Common myeloid progenitor, CD34-positive (primary cell): ENCODE measurements around the gene RARG.
A peak's percentile ranks its signal among the peaks of the same experiment; 100 is the strongest.
"Not testable (repeated sequence)": the region's sequence is repeated elsewhere in the genome, so short reads cannot be mapped to it uniquely, and the experiment has no call there.

Experiments used
- CTCF ChIA-PET: fragments of 350-600 bp; sonication (Branson Sonifier 250); formaldehyde crosslinking; loops from one replicate; lab custom pipeline; 2021; ENCODE audit warnings: antibody characterized with exemption; lab: Charles Lee
- POLR2A ChIA-PET: fragments of 350-600 bp; sonication (Branson Sonifier 250); formaldehyde crosslinking; loops from one replicate; lab custom pipeline; 2021; ENCODE audit warnings: antibody characterized with exemption; lab: Charles Lee
- DNase-seq, 3 donors: peaks; one replicate each; pipeline versions ENCODE4 v3.0.0 to v3.0.0-alpha.2; 2013
- H3K27ac ChIP-seq, 2 experiments: 1 replicate in 1 of 2; 2 replicates in 1 of 2; pipeline ENCODE4 v1.7.0; 2013; ENCODE audit warnings: inconsistent platforms in 2 of 2, low read length in 2 of 2, mild to moderate bottlenecking in 2 of 2, low read depth in 1 of 2, moderate library complexity in 1 of 2; ENCODE audit not compliant: severe bottlenecking in 2 of 2, insufficient read depth in 1 of 2, poor library complexity in 1 of 2
- H3K27me3 ChIP-seq, 5 experiments: replicated peaks in 2 of 5; 1 replicate in 3 of 5; 2 replicates in 2 of 5; pipeline versions ENCODE4 v1.6.1 to v1.7.0; 2013; ENCODE audit warnings: low read length in 4 of 5, mild to moderate bottlenecking in 2 of 5, moderate library complexity in 2 of 5, inconsistent platforms in 1 of 5; ENCODE audit not compliant: insufficient read depth in 5 of 5, control insufficient read depth in 4 of 5
- H3K36me3 ChIP-seq, 4 experiments: 1 replicate in 2 of 4; 2 replicates in 2 of 4; pipeline versions ENCODE4 v1.6.1 to v1.7.0; 2013; ENCODE audit warnings: low read length in 3 of 4, control low read depth in 1 of 4, mild to moderate bottlenecking in 1 of 4; ENCODE audit not compliant: control insufficient read depth in 4 of 4, insufficient read depth in 4 of 4
- H3K4me1 ChIP-seq, 4 experiments: 1 replicate in 3 of 4; 2 replicates in 1 of 4; pipeline versions ENCODE4 v1.6.1 to v1.7.1; 2013; ENCODE audit warnings: low read length in 3 of 4, mild to moderate bottlenecking in 3 of 4, control low read depth in 1 of 4, inconsistent platforms in 1 of 4, moderate library complexity in 1 of 4; ENCODE audit not compliant: control insufficient read depth in 4 of 4, insufficient read depth in 4 of 4; ENCODE audit errors: control extremely low read depth in 1 of 4
- H3K4me3 ChIP-seq, 7 experiments: 1 replicate in 4 of 7; 2 replicates in 3 of 7; pipeline versions ENCODE4 v1.5.1 to v1.7.0; 2013; ENCODE audit warnings: mild to moderate bottlenecking in 7 of 7, low read length in 6 of 7, moderate library complexity in 6 of 7, inconsistent platforms in 2 of 7, low read depth in 2 of 7, control low read depth in 1 of 7; ENCODE audit not compliant: insufficient read depth in 4 of 7, control insufficient read depth in 1 of 7; ENCODE audit errors: extremely low read depth in 1 of 7
- H3K9me3 ChIP-seq, 5 experiments: 1 replicate in 4 of 5; 2 replicates in 1 of 5; pipeline versions ENCODE4 v1.6.1 to v1.7.1; 2013; ENCODE audit warnings: low read length in 4 of 5, mild to moderate bottlenecking in 2 of 5, inconsistent platforms in 1 of 5, low read depth in 1 of 5, moderate library complexity in 1 of 5; ENCODE audit not compliant: control insufficient read depth in 4 of 5, insufficient read depth in 2 of 5; ENCODE audit errors: control extremely low read depth in 1 of 5
- WGBS: methylation state at CpG from one replicate; pipeline ENCODE4 v1.1.5; 2013; ENCODE audit not compliant: insufficient coverage; 5-methylcytosine and 5-hydroxymethylcytosine counted together

The RARG gene

GRCh38 chr12:53181935-53182334 lies 50.1 kb downstream of the RARG start:
- peak overlapping the region in 3 of 7 experiments; percentile 53 to 87 (median 85) for H3K4me3 ChIP-seq
- no peak overlapping the region for H3K27ac ChIP-seq
- WGBS, result 93% methylated on average over 2 of the region's 2 CpGs
- ChIA-PET POLR2A (interaction anchor here (0.9 kb wide), 1 partner anchor 13 kb away, joined by 6 read pairs; no protein-coding TSS in a partner anchor), CTCF (interaction anchor here (1.0 to 4.5 kb wide), 14 partner anchors 8 to 134 kb away, joined by 3 to 30 read pairs (median 6); partner anchors contain the start of genes ESPL1 and ITGB7)
- H3K9me3 ChIP-seq, result no peaks in the 10 kb centered on the region
- H3K4me1 ChIP-seq, result peaks cover 23 to 38% (median 32%) of the 10 kb centered on the region in 4 experiments
- H3K36me3 ChIP-seq, result peaks cover 18 to 51% (median 36%) of the 10 kb centered on the region in 4 experiments
- DNase-seq, result no peak
- H3K27me3 ChIP-seq, result no peaks in the 10 kb centered on the region

- no peak for DNase-seq
- ChIA-PET POLR2A (interaction anchor here (0.9 kb wide), 1 partner anchor 14 kb away, joined by 6 read pairs; no protein-coding TSS in a partner anchor), CTCF (interaction anchor here (0.9 to 4.5 kb wide), 17 partner anchors 9 to 143 kb away, joined by 3 to 30 read pairs (median 5); partner anchors contain the start of genes ESPL1 and ITGB7)
- Histone ChIP-seq H3K36me3 (peaks cover 14 to 42% (median 29%) of the 10 kb centered on the region in 4 experiments), H3K27me3 (no peaks in the 10 kb centered on the region), H3K27ac (peak overlapping the region; percentile 74 to 90), H3K4me1 (peaks cover 23 to 38% (median 32%) of the 10 kb centered on the region in 4 experiments), H3K4me3 (peak overlapping the region; percentile 51 to 87 (median 76)), H3K9me3 (no peaks in the 10 kb centered on the region)
- 5% methylated on average over 25 of the region's 57 CpGs for WGBS
These were observed 50.9 kb downstream of the RARG start for GRCh38 chr12:53180931-53181645.

GRCh38 chr12:53180220-53180930 lies 51.6 kb downstream of the RARG start, which contains the start of the genes CSAD and ZNF740:
Gene CSAD, minus strand, starts transcription at chr12:53180925. Its CDS starts 7,455 bp downstream, at chr12:53173470.
Gene ZNF740, plus strand, starts transcription at chr12:53180722. Its CDS starts 1,262 bp downstream, at chr12:53181984.
- Histone ChIP-seq H3K27ac (peak within 1 kb of the TSS; percentile 74 to 90), H3K9me3 (no peaks in the 10 kb centered on the region), H3K4me1 (peaks cover 23 to 38% (median 32%) of the 10 kb centered on the region in 4 experiments), H3K4me3 (peak within 1 kb of the TSS; percentile 51 to 87 (median 76)), H3K27me3 (no peaks in the 10 kb centered on the region), H3K36me3 (peaks cover 8 to 35% (median 24%) of the 10 kb centered on the region in 4 experiments)
- ChIA-PET CTCF (interaction anchor here (0.6 to 4.5 kb wide), 16 partner anchors 9 to 142 kb away, joined by 3 to 30 read pairs (median 4); partner anchors contain the start of gene ESPL1), POLR2A (interaction anchor here (0.5 to 0.7 kb wide), 4 partner anchors 81 to 1348 kb away, joined by 3 to 4 read pairs (median 4); no protein-coding TSS in a partner anchor)
- DNase-seq, result peak; percentile 97 to 98 (median 98)
- 0% methylated on average over 33 of the region's 70 CpGs for WGBS

GRCh38 chr12:53179687-53180219 lies 52.3 kb downstream of the RARG start:
- no peaks in the 10 kb centered on the region for H3K9me3 ChIP-seq
- no peak for DNase-seq
- H3K4me3 ChIP-seq, result peak overlapping the region; percentile 51 to 87 (median 76)
- CTCF ChIA-PET, result interaction anchor here (0.6 to 4.5 kb wide), 9 partner anchors 8 to 142 kb away, joined by 3 to 26 read pairs (median 4); no protein-coding TSS in a partner anchor
- peaks cover 7 to 29% (median 18%) of the 10 kb centered on the region in 4 experiments for H3K36me3 ChIP-seq
- WGBS, result 24% methylated on average over 12 of the region's 12 CpGs
- peaks cover 23 to 43% (median 33%) of the 10 kb centered on the region in 4 experiments for H3K4me1 ChIP-seq
- peak overlapping the region; percentile 74 to 90 for H3K27ac ChIP-seq
- H3K27me3 ChIP-seq, result no peaks in the 10 kb centered on the region
- POLR2A ChIA-PET, result interaction anchor here (0.5 to 0.7 kb wide), 4 partner anchors 81 to 1348 kb away, joined by 3 to 4 read pairs (median 4); no protein-coding TSS in a partner anchor

- H3K4me3 ChIP-seq, H3K27ac ChIP-seq, POLR2A ChIA-PET, H3K9me3 ChIP-seq, DNase-seq, H3K27me3 ChIP-seq: not testable (repeated sequence)
- Histone ChIP-seq H3K36me3 (peaks cover 4 to 22% (median 12%) of the 10 kb centered on the region in 4 experiments), H3K4me1 (peaks cover 23 to 44% (median 33%) of the 10 kb centered on the region in 4 experiments)
- WGBS, result 99% methylated on average over 7 of the region's 14 CpGs
- CTCF ChIA-PET, result interaction anchor here (3.0 to 5.0 kb wide), 3 partner anchors 19 to 33 kb away, joined by 9 to 32 read pairs (median 18); no protein-coding TSS in a partner anchor
These were observed 53.2 kb downstream of the RARG start for GRCh38 chr12:53178803-53179202.

- DNase-seq, H3K27ac ChIP-seq, H3K9me3 ChIP-seq, H3K27me3 ChIP-seq, H3K36me3 ChIP-seq, POLR2A ChIA-PET, H3K4me3 ChIP-seq: not testable (repeated sequence)
- 100% methylated on average over 1 of the region's 6 CpGs for WGBS
- CTCF ChIA-PET, result interaction anchor here (3.0 to 7.9 kb wide), 4 partner anchors 12 to 21 kb away, joined by 7 to 63 read pairs (median 20); no protein-coding TSS in a partner anchor
- H3K4me1 ChIP-seq, result peaks cover 17 to 30% (median 23%) of the 10 kb centered on the region in 4 experiments
These were observed 54.6 kb downstream of the RARG start for GRCh38 chr12:53177447-53177846.
